Mucosa of gallbladder (tissue), 1 donor: ENCODE measurements around the gene IGHMBP2. TPM values are rescaled to one million over a fixed set of nuclear protein-coding genes. Genes with fewer than 3 reads are reported as not detected.
"Not testable (repeated sequence)": the region's sequence is repeated elsewhere in the genome, so short reads cannot be mapped to it uniquely, and the experiment has no call there.

Source experiments
- DNase-seq: peaks from one replicate; pipeline ENCODE4 v3.0.0-alpha.2; 2020; ENCODE audit warnings: low spot score
- total RNA-seq: library from RNA; stranded (reverse); gene quantifications from one replicate; pipeline ENCODE4 v1.2.1, GENCODE V29; 2021
- donor health status: DM: no; HTN: no; CAD: no.

Gene IGHMBP2
- total RNA-seq, 1 donor from 2014 or later: 20.7 TPM

- DNase-seq: no peak
Observed at GRCh38 chr11:68961245-68961644, 57.6 kb downstream of the IGHMBP2 start.

GRCh38 chr11:68962527-68963250 is 59.0 kb downstream of the IGHMBP2 start:
- no peak for DNase-seq

GRCh38 chr11:68963779-68964178 is 60.1 kb downstream of the IGHMBP2 start:
- no peak for DNase-seq

- DNase-seq: no peak
Observed at GRCh38 chr11:68965901-68966853, 62.5 kb downstream of the IGHMBP2 start.

GRCh38 chr11:68966894-68967780 is 63.4 kb downstream of the IGHMBP2 start:
- DNase-seq: no peak

GRCh38 chr11:68968306-68969250 is 64.9 kb downstream of the IGHMBP2 start:
- no peak for DNase-seq

GRCh38 chr11:68969386-68969785 is 65.7 kb downstream of the IGHMBP2 start:
- no peak for DNase-seq

- DNase-seq: no peak
Observed at GRCh38 chr11:68970921-68971636, 67.4 kb downstream of the IGHMBP2 start.

- DNase-seq: no peak
Observed at GRCh38 chr11:68973219-68973618, 69.5 kb downstream of the IGHMBP2 start.

GRCh38 chr11:68973706-68974105 is 70.0 kb downstream of the IGHMBP2 start:
- DNase-seq: not testable (repeated sequence)

GRCh38 chr11:68974421-68975194 is 70.9 kb downstream of the IGHMBP2 start:
- DNase-seq: no peak

GRCh38 chr11:68976095-68976494 is 72.4 kb downstream of the IGHMBP2 start:
- DNase-seq: no peak

- no peak for DNase-seq
Observed at GRCh38 chr11:68976563-68976962, 72.9 kb downstream of the IGHMBP2 start.

GRCh38 chr11:68977781-68978625 is 74.3 kb downstream of the IGHMBP2 start:
- no peak for DNase-seq

GRCh38 chr11:68978626-68978930 is 74.9 kb downstream of the IGHMBP2 start:
- DNase-seq: no peak

- DNase-seq: no peak
Observed at GRCh38 chr11:68978931-68979594, 75.4 kb downstream of the IGHMBP2 start.

GRCh38 chr11:68979931-68980775 is 76.5 kb downstream of the IGHMBP2 start:
- no peak for DNase-seq
